GM21737 (cell line): ENCODE results near the gene CDHR3.
A peak's percentile ranks its signal among the peaks of the same experiment; 100 is the strongest.

Experiments used
- ATAC-seq: cut with Tn5 transposase; IDR thresholded peaks from one replicate; pipeline ENCODE4 v1.9.1; 2021; ENCODE audit warnings: mild to moderate bottlenecking, moderate library complexity; ENCODE audit not compliant: unreplicated experiment

CDHR3 gene

GRCh38 chr7:106063024-106063423, 100.0 kb downstream of the CDHR3 start:
- ATAC-seq = no peak

DNA sequence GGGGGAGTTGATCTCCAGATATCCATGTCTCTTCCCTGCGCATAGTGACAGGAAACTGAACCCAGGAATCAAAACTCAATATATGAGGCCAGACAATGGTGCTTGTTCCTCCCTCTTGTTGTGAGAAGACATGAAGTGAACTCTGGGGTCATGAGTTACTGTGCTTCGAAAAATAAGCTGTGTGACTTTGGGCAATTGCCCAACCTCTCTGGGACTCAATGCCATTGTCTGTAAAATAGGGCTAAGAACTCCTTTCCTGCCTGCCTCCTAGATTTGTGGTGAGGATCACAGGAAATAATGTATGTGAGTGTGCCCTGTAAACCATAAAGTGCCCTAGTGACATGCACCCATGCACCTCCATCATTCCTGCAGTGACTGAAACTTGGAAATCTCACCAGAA, 100.6 kb downstream of the CDHR3 start:
- ATAC-seq = no peak

DNA sequence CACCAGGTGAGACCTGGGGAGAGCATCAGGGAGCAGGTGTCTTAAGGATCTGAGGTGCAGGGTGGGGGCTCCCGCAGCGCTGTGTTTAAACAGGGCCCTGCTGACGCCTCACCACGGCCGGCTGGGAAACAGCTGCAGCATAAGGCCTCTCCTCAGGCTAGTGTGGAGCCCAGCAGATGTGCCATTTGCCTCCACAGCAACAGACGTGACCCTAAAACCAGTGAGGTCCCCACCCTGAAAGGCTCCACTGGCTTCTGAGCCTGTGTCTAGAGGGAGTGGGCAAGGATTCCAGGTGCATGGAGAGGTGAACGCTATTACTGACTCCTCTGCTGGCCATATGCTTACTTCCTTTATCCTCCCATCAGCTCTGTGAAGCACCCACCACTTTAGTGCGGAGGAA, 101.3 kb downstream of the CDHR3 start:
- ATAC-seq = no peak

- no peak for ATAC-seq
Observed at GRCh38 chr7:106064771-106065574, 101.9 kb downstream of the CDHR3 start.

DNA sequence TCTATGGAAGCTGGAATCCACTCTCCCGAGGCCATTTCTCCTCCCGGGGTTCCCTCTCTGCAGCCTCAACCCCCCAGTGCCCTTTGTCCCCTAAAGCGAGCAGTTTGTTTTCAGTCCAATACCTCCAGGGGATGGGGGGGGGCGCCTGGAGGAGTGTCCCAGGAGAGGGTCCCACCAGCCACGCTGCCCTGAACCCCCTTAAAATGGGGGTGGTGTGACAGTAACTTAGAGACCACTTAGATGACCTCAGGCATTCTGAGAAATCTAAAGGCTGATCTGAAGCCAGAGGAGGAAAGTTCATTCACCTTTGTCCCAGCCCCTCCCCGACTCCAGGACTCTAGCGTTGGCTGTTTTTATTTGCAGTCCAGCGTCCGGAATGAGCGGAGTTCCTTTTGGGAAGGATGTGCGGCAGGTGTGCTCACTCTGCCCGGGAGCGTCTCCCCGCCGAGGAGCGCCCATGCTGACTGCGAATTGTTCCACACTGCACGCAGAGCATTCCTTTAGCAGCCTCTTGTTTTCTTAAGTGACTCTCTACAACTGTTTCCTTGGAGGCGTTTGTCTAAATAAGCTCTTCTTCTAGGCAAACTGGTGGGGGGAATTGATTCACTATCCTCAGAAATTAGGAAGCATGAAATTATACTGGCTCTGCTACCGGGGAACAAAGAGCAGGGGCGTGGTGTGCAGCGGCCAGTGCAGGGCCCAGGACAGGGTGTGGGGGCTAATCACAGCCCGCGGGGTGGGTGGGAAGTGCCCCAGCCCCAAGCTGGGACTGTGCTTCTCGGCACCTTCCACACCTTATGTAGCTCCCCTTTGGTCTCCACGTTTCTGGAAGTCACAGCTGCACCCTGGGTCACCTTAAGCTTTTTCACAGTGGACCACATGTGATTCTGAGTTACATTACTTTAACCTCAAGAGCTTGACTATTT, 102.8 kb downstream of the CDHR3 start:
- ATAC-seq = no peak

DNA sequence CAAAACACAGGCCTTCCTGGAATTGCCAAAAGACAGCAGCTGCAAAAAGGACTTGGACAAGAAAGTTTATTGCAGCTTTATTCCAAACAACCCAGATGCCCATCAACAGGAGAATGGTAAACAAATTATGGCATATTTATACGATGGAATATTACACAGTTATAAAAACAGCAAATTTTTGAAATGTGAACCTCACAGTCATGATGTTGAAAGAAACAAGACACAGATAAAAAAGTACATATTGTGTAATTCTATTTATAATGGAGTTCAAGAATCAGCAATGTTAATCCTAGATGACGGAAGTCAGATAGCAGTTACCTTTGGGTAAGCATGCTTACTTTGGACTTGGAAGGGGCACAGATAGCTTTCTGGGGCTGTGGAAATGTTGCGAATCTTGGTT, 104.6 kb downstream of the CDHR3 start:
- no peak for ATAC-seq

- no peak for ATAC-seq
Observed at GRCh38 chr7:106068538-106068961, 105.5 kb downstream of the CDHR3 start.

DNA sequence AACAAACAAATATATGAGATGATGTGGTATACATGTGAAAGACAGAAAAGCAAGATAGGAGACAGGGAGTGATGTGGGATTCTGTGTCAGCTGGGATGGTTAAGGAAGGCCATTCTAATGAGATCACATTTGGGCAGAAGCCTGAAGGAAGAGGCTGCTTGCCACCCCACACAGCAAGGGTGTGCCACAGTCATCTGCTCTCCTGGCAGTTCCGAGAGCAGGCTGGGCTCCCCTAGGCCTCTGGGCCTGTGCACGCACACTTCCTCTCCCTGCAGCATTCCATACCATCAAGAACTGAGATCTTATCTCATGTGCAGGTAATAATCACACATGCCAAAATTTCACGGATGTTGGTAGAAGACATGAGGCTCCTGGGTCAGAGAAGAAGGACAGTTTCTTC, 105.9 kb downstream of the CDHR3 start:
- no peak for ATAC-seq

- ATAC-seq = no peak
Observed at GRCh38 chr7:106069471-106070200, 106.6 kb downstream of the CDHR3 start.

- ATAC-seq = no peak
Observed at GRCh38 chr7:106070201-106070551, 107.1 kb downstream of the CDHR3 start.

- no peak for ATAC-seq
Observed at GRCh38 chr7:106070567-106071254, 107.6 kb downstream of the CDHR3 start.

GRCh38 chr7:106071356-106071998, 108.4 kb downstream of the CDHR3 start:
- peak; percentile 88 for ATAC-seq

- peak; percentile 5 for ATAC-seq
Observed at GRCh38 chr7:106071999-106072714, 109.1 kb downstream of the CDHR3 start.

DNA sequence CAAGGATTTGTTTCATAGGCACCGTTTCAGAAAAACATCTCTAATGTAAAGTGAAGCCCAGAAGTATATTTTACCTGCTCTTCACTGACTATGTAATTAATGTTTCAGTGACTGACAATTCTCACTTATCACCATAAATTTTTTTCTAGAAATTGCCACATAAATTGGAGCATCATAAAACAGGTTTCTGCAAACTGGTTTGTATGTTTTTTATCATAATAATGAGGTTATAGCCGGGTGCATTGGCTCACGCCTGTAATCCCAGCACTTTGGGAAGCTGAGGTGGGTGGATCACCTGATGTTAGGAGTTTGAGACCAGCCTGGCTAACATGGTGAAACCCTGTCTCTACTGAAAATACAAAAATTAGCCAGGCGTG, 109.6 kb downstream of the CDHR3 start:
- no peak for ATAC-seq

- no peak for ATAC-seq
Observed at GRCh38 chr7:106073701-106074100, 110.6 kb downstream of the CDHR3 start.

DNA sequence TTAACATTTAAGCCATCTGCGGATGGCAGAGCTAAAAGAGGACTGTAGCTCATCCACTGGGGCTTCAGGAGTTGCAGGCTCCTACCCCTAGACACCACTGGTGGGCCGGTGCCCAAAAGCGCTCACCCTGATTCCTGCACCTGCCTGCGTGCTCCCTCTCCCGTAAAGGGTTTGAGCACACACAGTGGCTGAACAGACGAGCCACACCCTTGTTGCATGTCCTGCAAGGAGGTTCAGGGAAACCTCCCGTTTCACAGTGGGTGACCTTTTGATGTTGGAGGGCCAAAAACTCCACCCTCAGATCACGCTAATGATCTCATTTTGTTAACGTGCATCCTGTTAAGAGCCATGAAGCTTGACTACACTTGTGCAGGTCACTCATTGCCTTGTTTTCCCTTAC, 111.2 kb downstream of the CDHR3 start:
- ATAC-seq = no peak

DNA sequence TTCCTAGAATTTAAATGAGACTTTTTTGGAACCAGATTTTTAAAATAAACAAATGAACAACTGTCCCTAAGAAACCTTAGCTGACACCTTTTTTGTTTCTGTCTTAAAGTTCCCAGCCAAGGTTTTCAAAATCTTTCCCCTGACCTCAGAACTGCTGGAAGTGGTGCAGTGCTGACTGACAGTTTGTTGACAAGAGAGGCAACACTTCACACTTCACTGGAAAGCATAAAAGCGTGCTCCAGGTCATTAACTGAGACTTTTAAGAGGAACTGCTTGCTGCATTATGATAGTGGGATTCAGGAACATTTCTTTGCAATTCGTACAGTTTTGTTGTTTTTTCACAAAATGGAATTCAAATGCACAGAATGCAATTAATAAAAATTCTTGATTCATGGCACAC, 112.9 kb downstream of the CDHR3 start:
- no peak for ATAC-seq

- ATAC-seq = no peak
Observed at GRCh38 chr7:106076537-106076936, 113.5 kb downstream of the CDHR3 start.

- ATAC-seq = no peak
Observed at GRCh38 chr7:106080300-106080987, 117.4 kb downstream of the CDHR3 start.
